GM19372 (cell line): ENCODE results near the gene CASTOR2.
"Not testable (repeated sequence)": the region's sequence is repeated elsewhere in the genome, so short reads cannot be mapped to it uniquely, and the experiment has no call there.

ENCODE experiments used
- ATAC-seq: cut with Tn5 transposase; IDR thresholded peaks from one replicate; pipeline ENCODE4 v1.9.1; 2021; ENCODE audit warnings: mild to moderate bottlenecking, low read depth, moderate library complexity; ENCODE audit not compliant: unreplicated experiment

CASTOR2 gene

GRCh38 chr7:75048435-75049379 lies 84.2 kb downstream of the CASTOR2 start:
- ATAC-seq, result no peak

GRCh38 chr7:75049817-75050216 lies 85.3 kb downstream of the CASTOR2 start:
- ATAC-seq, result no peak

- ATAC-seq, result no peak
Observed at GRCh38 chr7:75050501-75050900, 86.0 kb downstream of the CASTOR2 start.

GRCh38 chr7:75054744-75055143 lies 90.2 kb downstream of the CASTOR2 start:
- ATAC-seq, result no peak

- no peak for ATAC-seq
Observed at GRCh38 chr7:75055155-75055554, 90.7 kb downstream of the CASTOR2 start.

- no peak for ATAC-seq
Observed at GRCh38 chr7:75055830-75056772, 91.6 kb downstream of the CASTOR2 start.

- no peak for ATAC-seq
Observed at GRCh38 chr7:75058406-75058805, 93.9 kb downstream of the CASTOR2 start.

GRCh38 chr7:75064291-75064690 lies 99.8 kb downstream of the CASTOR2 start:
- ATAC-seq, result no peak

- no peak for ATAC-seq
Observed at GRCh38 chr7:75064801-75065200, 100.3 kb downstream of the CASTOR2 start.

GRCh38 chr7:75066521-75066920 lies 102.0 kb downstream of the CASTOR2 start:
- ATAC-seq, result no peak

GRCh38 chr7:75072981-75073283 lies 108.4 kb downstream of the CASTOR2 start:
- ATAC-seq, result no peak

GRCh38 chr7:75074262-75074641 lies 109.7 kb downstream of the CASTOR2 start:
- not testable (repeated sequence) for ATAC-seq
